ENCODE data around the gene R3HDM1. TPM values are rescaled to one million over a fixed set of nuclear protein-coding genes. Genes with fewer than 3 reads are reported as not detected.
A peak's percentile ranks its signal among the peaks of the same experiment; 100 is the strongest.

The R3HDM1 gene
- total and polyA plus RNA-seq, 2 experiments from 2014 or later = 9.2 to 18.9 TPM

GRCh38 chr2:135679125-135679524 lies 147.8 kb downstream of the R3HDM1 start:
- Histone ChIP-seq H3K4me3 (no peak overlapping the region), H3F3A (ENCODE audit: insufficient read depth) (no peaks in the 10 kb centered on the region), H3K4me2 (ENCODE audit: unreplicated experiment) (no peak overlapping the region), H3K4me1 (ENCODE audit: insufficient read depth) (no peaks in the 10 kb centered on the region), H3K27ac (no peak overlapping the region), H3K9ac (no peak overlapping the region), H3K9me3 (ENCODE audit: low read depth) (no peaks in the 10 kb centered on the region), H3K27me3 (replicated peaks; ENCODE audit: insufficient read depth) (no peaks in the 10 kb centered on the region), H3K79me2 (ENCODE audit: insufficient read depth) (no peaks in the 10 kb centered on the region), H3K36me3 (ENCODE audit: low read depth) (0 out of 2 replicates have a peak, but pooled peaks cover 7% of the 10 kb centered on the region), H2AFZ (no peak overlapping the region), H4K20me1 (ENCODE audit: insufficient read depth) (no peaks in the 10 kb centered on the region), H3K9me2 (ENCODE audit: insufficient read depth) (no peaks in the 10 kb centered on the region)
- DNase-seq = no peak
- in situ Hi-C loops (cut with MboI) = no loop called here
- 100% methylated on average over 2 of the region's 2 CpGs for WGBS, 2 experiments (ENCODE audit: low coverage in 1 of 2, low lambda C conversion rate in 2 of 2, missing lambda C conversion rate in 2 of 2)
- TF ChIP-seq EZH2 (IDR thresholded peaks at IDR 0.05; ENCODE audit: insufficient read depth, poor library complexity, severe bottlenecking) (no peak), EZH2phosphoT487 (IDR thresholded peaks at IDR 0.05; ENCODE audit: insufficient read depth, low read depth) (no peak)

DNA sequence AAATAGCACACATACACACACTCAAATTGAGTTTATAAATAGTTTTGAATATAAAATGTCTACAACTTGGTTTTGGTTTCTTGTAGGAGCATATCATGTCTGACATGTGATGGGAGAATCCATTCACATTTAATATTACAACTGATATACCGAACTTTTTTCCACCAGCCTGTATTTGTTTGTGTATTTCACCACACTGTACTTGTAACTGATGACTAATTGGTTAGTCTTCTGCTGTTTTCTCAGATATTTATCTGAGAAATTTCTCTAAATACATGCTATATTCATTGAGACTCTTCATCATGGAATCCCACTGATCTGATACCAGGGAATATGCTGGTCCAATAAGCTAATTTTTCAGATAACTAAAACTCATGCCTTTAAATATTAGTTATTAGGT lies 154.1 kb downstream of the R3HDM1 start:
- peak; percentile 72 for DNase-seq
- peaks cover 10% of the 10 kb centered on the region for H3K4me1 ChIP-seq (ENCODE audit: insufficient read depth)
- H4K20me1 ChIP-seq (ENCODE audit: insufficient read depth) = no peaks in the 10 kb centered on the region
- no peak overlapping the region; the same call in 1 of the 2 replicates for H3K9ac ChIP-seq
- no peak overlapping the region; the same call in 1 of the 2 replicates for H3K27ac ChIP-seq
- no peaks in the 10 kb centered on the region for H3K27me3 ChIP-seq (replicated peaks; ENCODE audit: insufficient read depth)
- no peak for TF ChIP-seq EZH2 (IDR thresholded peaks at IDR 0.05; ENCODE audit: insufficient read depth, poor library complexity, severe bottlenecking)
- H3K79me2 ChIP-seq (ENCODE audit: insufficient read depth) = no peaks in the 10 kb centered on the region
- in situ Hi-C loops (cut with MboI) = no loop called here
- no peak overlapping the region for H3K4me2 ChIP-seq (ENCODE audit: unreplicated experiment)
- H3K4me3 ChIP-seq = no peak overlapping the region
- WGBS, 2 experiments (ENCODE audit: low coverage in 1 of 2, low lambda C conversion rate in 2 of 2, missing lambda C conversion rate in 2 of 2) = 17% methylated on average over 1 of the region's 1 CpG
- no peak overlapping the region for H2AFZ ChIP-seq
- H3K9me3 ChIP-seq (ENCODE audit: low read depth) = no peaks in the 10 kb centered on the region
- H3K9me2 ChIP-seq (ENCODE audit: insufficient read depth) = no peaks in the 10 kb centered on the region
- H3K36me3 ChIP-seq (ENCODE audit: low read depth) = no peaks in the 10 kb centered on the region
- H3F3A ChIP-seq (ENCODE audit: insufficient read depth) = peaks cover 7% of the 10 kb centered on the region; the same call in 1 of the 2 replicates

- no peaks in the 10 kb centered on the region for H3K9me2 ChIP-seq (ENCODE audit: insufficient read depth)
- no peak for DNase-seq
- TF ChIP-seq EZH2phosphoT487 (IDR thresholded peaks at IDR 0.05; ENCODE audit: insufficient read depth, low read depth) (no peak), EZH2 (IDR thresholded peaks at IDR 0.05; ENCODE audit: insufficient read depth, poor library complexity, severe bottlenecking) (no peak)
- peaks cover 10% of the 10 kb centered on the region for H3K4me1 ChIP-seq (ENCODE audit: insufficient read depth)
- in situ Hi-C loops (cut with MboI) = no loop called here
- no peaks in the 10 kb centered on the region for H3K27me3 ChIP-seq (replicated peaks; ENCODE audit: insufficient read depth)
- no peak overlapping the region for H3K27ac ChIP-seq
- no peak overlapping the region for H3K9ac ChIP-seq
- no peaks in the 10 kb centered on the region for H4K20me1 ChIP-seq (ENCODE audit: insufficient read depth)
- H2AFZ ChIP-seq = no peak overlapping the region
- H3K36me3 ChIP-seq (ENCODE audit: low read depth) = no peaks in the 10 kb centered on the region
- H3K4me2 ChIP-seq (ENCODE audit: unreplicated experiment) = no peak overlapping the region
- H3K9me3 ChIP-seq (ENCODE audit: low read depth) = no peaks in the 10 kb centered on the region
- H3K79me2 ChIP-seq (ENCODE audit: insufficient read depth) = no peaks in the 10 kb centered on the region
- H3F3A ChIP-seq (ENCODE audit: insufficient read depth) = peaks cover 7% of the 10 kb centered on the region; the same call in 1 of the 2 replicates
- no peak overlapping the region for H3K4me3 ChIP-seq
These were observed 157.7 kb downstream of the R3HDM1 start for GRCh38 chr2:135688978-135689377.

GRCh38 chr2:135689679-135690078 lies 158.4 kb downstream of the R3HDM1 start:
- Histone ChIP-seq H4K20me1 (ENCODE audit: insufficient read depth) (no peaks in the 10 kb centered on the region), H3K9me3 (ENCODE audit: low read depth) (no peaks in the 10 kb centered on the region), H3K9me2 (ENCODE audit: insufficient read depth) (no peaks in the 10 kb centered on the region), H3K36me3 (ENCODE audit: low read depth) (no peaks in the 10 kb centered on the region), H3K4me1 (ENCODE audit: insufficient read depth) (peaks cover 10% of the 10 kb centered on the region), H3F3A (ENCODE audit: insufficient read depth) (peaks cover 7% of the 10 kb centered on the region; the same call in 1 of the 2 replicates), H3K4me2 (ENCODE audit: unreplicated experiment) (no peak overlapping the region), H3K9ac (no peak overlapping the region), H3K79me2 (ENCODE audit: insufficient read depth) (no peaks in the 10 kb centered on the region), H3K27ac (no peak overlapping the region), H2AFZ (no peak overlapping the region), H3K4me3 (no peak overlapping the region), H3K27me3 (replicated peaks; ENCODE audit: insufficient read depth) (no peaks in the 10 kb centered on the region)
- no peak for DNase-seq
- WGBS, 2 experiments (ENCODE audit: low coverage in 1 of 2, low lambda C conversion rate in 2 of 2, missing lambda C conversion rate in 2 of 2) = 95 to 97% methylated on average over 3 of the region's 3 CpGs
- TF ChIP-seq EZH2phosphoT487 (IDR thresholded peaks at IDR 0.05; ENCODE audit: insufficient read depth, low read depth) = no peak
- TF ChIP-seq EZH2 (IDR thresholded peaks at IDR 0.05; ENCODE audit: insufficient read depth, poor library complexity, severe bottlenecking) = no peak
- in situ Hi-C loops (cut with MboI) = no loop called here

DNA sequence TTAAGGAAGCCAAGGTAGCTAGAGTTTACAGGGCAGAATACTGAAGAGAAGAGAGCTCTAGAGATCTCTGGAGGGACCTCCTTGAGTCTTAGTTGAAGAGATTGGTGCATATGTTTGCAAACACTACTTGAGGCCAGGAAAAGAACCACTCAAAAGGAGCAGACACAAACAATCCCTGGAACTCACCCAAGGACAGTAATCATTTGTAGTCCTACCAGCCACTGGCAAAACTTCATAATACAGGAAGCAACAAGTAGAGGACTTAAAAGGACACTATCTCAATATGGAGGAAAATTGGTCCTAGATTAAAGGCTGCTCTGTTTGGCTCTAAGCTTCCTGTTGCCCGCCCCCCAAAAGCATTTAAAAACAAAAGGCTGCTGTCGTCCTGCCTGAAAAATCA lies 163.4 kb downstream of the R3HDM1 start:
- Histone ChIP-seq H4K20me1 (ENCODE audit: insufficient read depth) (no peaks in the 10 kb centered on the region), H3K4me3 (no peak overlapping the region), H3K9me3 (ENCODE audit: low read depth) (no peaks in the 10 kb centered on the region), H3F3A (ENCODE audit: insufficient read depth) (no peaks in the 10 kb centered on the region), H3K4me1 (ENCODE audit: insufficient read depth) (no peaks in the 10 kb centered on the region), H3K79me2 (ENCODE audit: insufficient read depth) (no peaks in the 10 kb centered on the region), H3K9me2 (ENCODE audit: insufficient read depth) (no peaks in the 10 kb centered on the region), H3K9ac (no peak overlapping the region), H3K27ac (no peak overlapping the region), H3K36me3 (ENCODE audit: low read depth) (no peaks in the 10 kb centered on the region), H2AFZ (no peak overlapping the region), H3K27me3 (replicated peaks; ENCODE audit: insufficient read depth) (no peaks in the 10 kb centered on the region), H3K4me2 (ENCODE audit: unreplicated experiment) (no peak overlapping the region)
- in situ Hi-C loops (cut with MboI) = no loop called here
- TF ChIP-seq EZH2 (IDR thresholded peaks at IDR 0.05; ENCODE audit: insufficient read depth, poor library complexity, severe bottlenecking) (no peak), EZH2phosphoT487 (IDR thresholded peaks at IDR 0.05; ENCODE audit: insufficient read depth, low read depth) (no peak)
- DNase-seq = peak; percentile 19
- WGBS, 2 experiments (ENCODE audit: low coverage in 1 of 2, low lambda C conversion rate in 2 of 2, missing lambda C conversion rate in 2 of 2) = 75 to 82% methylated on average over 2 of the region's 2 CpGs

Data from GM23248 (cell line).